ENCODE results near the gene CDC14A. TPM values are rescaled to one million over a fixed set of nuclear protein-coding genes. Genes with fewer than 3 reads are reported as not detected.

CDC14A gene
- total and polyA plus RNA-seq, 2 of the 8 experiments (the other 6 are each of a cell fraction or from before 2014, with no cell fraction given): 3.2 to 8.9 TPM

GRCh38 chr1:100354971-100355394 is 2.7 kb downstream of the CDC14A start:
- no peak overlapping the region for H4K8ac ChIP-seq (ENCODE audit: extremely low read depth, insufficient read depth, low read length)
- ChIA-PET CTCF (ENCODE audit: partially characterized antibody) (interaction anchor here (0.6 to 1.5 kb wide), 4 partner anchors 14 to 105 kb away, joined by 3 to 4 read pairs (median 4); no protein-coding TSS in a partner anchor), POLR2A (ENCODE audit: partially characterized antibody) (interaction anchor here (1.2 to 4.4 kb wide), 3 partner anchors 8 to 89 kb away, joined by 3 to 33 read pairs (median 17); partner anchors contain the start of gene RTCA)
- peaks cover 0 to 55% of the 10 kb centered on the region in 2 experiments; a peak in 3 of 4 replicates for H3K79me2 ChIP-seq (ENCODE audit: control insufficient read depth in 1 of 2, insufficient read depth in 2 of 2, low read length in 2 of 2)
- no peak overlapping the region for H2AK5ac ChIP-seq (ENCODE audit: low read depth, low read length)
- DNase-seq (ENCODE audit: low read depth in 1 of 2, low spot score in 2 of 2): no peak
- FAIRE-seq: peak; percentile 36
- no peak overlapping the region for H3K18ac ChIP-seq (ENCODE audit: extremely low read depth, low read length)
- no peak overlapping the region for H4K91ac ChIP-seq (replicated peaks; ENCODE audit: insufficient read length, low read length)
- H3K56ac ChIP-seq (replicated peaks; ENCODE audit: insufficient read length, low read depth, low read length): no peak overlapping the region
- no peaks in the 10 kb centered on the region for H3K9me3 ChIP-seq (ENCODE audit: insufficient read depth in 2 of 2, low read depth in 1 of 2, low read length in 1 of 2)
- H4K20me1 ChIP-seq (replicated peaks in 1 of 2; ENCODE audit: control insufficient read depth in 1 of 2, insufficient read depth in 2 of 2, low read length in 2 of 2): peaks cover 4% of the 10 kb centered on the region in 2 experiments
- H3K9ac ChIP-seq (replicated peaks in 1 of 4; ENCODE audit: extremely low read depth in 1 of 4, low read depth in 3 of 4, low read length in 3 of 4): no peak overlapping the region
- no peak overlapping the region for H2BK15ac ChIP-seq (ENCODE audit: low read length)
- peak overlapping the region in 1 of 4 experiments; percentile 81; a peak in 1 of 8 replicates for H3K4me3 ChIP-seq (ENCODE audit: extremely low read depth in 1 of 4, insufficient read depth in 2 of 4, low read depth in 3 of 4, low read length in 4 of 4)
- no peak overlapping the region for H2BK20ac ChIP-seq (ENCODE audit: low read length)
- H2BK12ac ChIP-seq (ENCODE audit: low read depth, low read length): no peak overlapping the region
- H3K4me2 ChIP-seq (ENCODE audit: insufficient read depth in 1 of 2, low read depth in 2 of 2, low read length in 2 of 2): peak overlapping the region; percentile 32 to 36
- peaks cover 0 to 3% (median 0%) of the 10 kb centered on the region in 4 experiments; a peak in 1 of 8 replicates for H3K36me3 ChIP-seq (ENCODE audit: control insufficient read depth in 2 of 4, insufficient read depth in 4 of 4, low read length in 3 of 4)
- H2AFZ ChIP-seq (ENCODE audit: low read length): no peak overlapping the region
- H3K27ac ChIP-seq (ENCODE audit: low read depth, low read length): no peak overlapping the region
- H3K4ac ChIP-seq (replicated peaks; ENCODE audit: insufficient read length, low read depth, low read length): no peak overlapping the region
- WGBS, 2 experiments (ENCODE audit: extremely low coverage in 1 of 2, insufficient coverage in 1 of 2, insufficient read length in 1 of 2, insufficient replicate concordance in 2 of 2, low coverage in 1 of 2, low lambda C conversion rate in 2 of 2, missing lambda C conversion rate in 1 of 2): 83% methylated on average over 2 of the region's 2 CpGs; no CpG with 5 or more reads in 1 of the 2 experiments
- H2BK5ac ChIP-seq (ENCODE audit: low read depth, low read length): no peak overlapping the region
- H3K4me1 ChIP-seq (replicated peaks in 1 of 4; ENCODE audit: control insufficient read depth in 3 of 4, insufficient read depth in 4 of 4, low read length in 3 of 4): peaks cover 0 to 7% (median 3%) of the 10 kb centered on the region in 4 experiments; a peak in 5 of 7 replicates
- no peak overlapping the region for H4K5ac ChIP-seq (ENCODE audit: insufficient read length, low read depth, low read length)
- no peaks in the 10 kb centered on the region for H3K27me3 ChIP-seq (replicated peaks in 1 of 4; ENCODE audit: control insufficient read depth in 3 of 4, extremely low read depth in 1 of 4, insufficient read depth in 3 of 4, low read length in 3 of 4)
- H3K23me2 ChIP-seq (ENCODE audit: low read depth, low read length): peaks cover 4% of the 10 kb centered on the region; the same call in 1 of the 2 replicates
- H3K14ac ChIP-seq (ENCODE audit: insufficient read length): no peak overlapping the region
- H2BK120ac ChIP-seq (replicated peaks; ENCODE audit: low read depth, low read length): no peak overlapping the region
- no peak overlapping the region for H3K23ac ChIP-seq (ENCODE audit: insufficient read length)
- H3K79me1 ChIP-seq (ENCODE audit: low read depth, low read length): 0 out of 2 replicates have a peak, but pooled peaks cover 3% of the 10 kb centered on the region
- no peak for TF ChIP-seq JUND (IDR thresholded peaks at IDR 0.05; ENCODE audit: low read length)
- no peak; the same call in 1 of the 2 replicates for TF ChIP-seq SIX5 (IDR thresholded peaks at IDR 0.05; ENCODE audit: low read depth, low read length)
- TF ChIP-seq TAF1 (IDR thresholded peaks at IDR 0.05; ENCODE audit: low read depth, low read length): no peak
- no peak for TF ChIP-seq SIRT6 (IDR thresholded peaks at IDR 0.05; ENCODE audit: low read length)
- TF ChIP-seq RFX5 (IDR thresholded peaks at IDR 0.05; ENCODE audit: borderline replicate concordance, low read depth, low read length): no peak
- TF ChIP-seq SRF (IDR thresholded peaks at IDR 0.05; ENCODE audit: low read depth, low read length): no peak
- no peak for TF ChIP-seq SP2 (IDR thresholded peaks at IDR 0.05; ENCODE audit: low read length)
- TF ChIP-seq SIN3A (conservative IDR thresholded peaks at IDR 0.05 in 1 of 2, IDR thresholded peaks at IDR 0.05 in 1 of 2; ENCODE audit: low read depth in 1 of 2, low read length in 2 of 2): no peak
- no peak for TF ChIP-seq SAP30 (IDR thresholded peaks at IDR 0.05; ENCODE audit: insufficient read depth, insufficient replicate concordance, low read length)
- TF ChIP-seq HDAC2 (IDR thresholded peaks at IDR 0.05; ENCODE audit: borderline replicate concordance in 1 of 2, low read depth in 2 of 2, low read length in 2 of 2): no peak
- no peak for TF ChIP-seq PHF8 (conservative IDR thresholded peaks at IDR 0.05; ENCODE audit: low read depth, low read length)
- TF ChIP-seq RAD21 (IDR thresholded peaks at IDR 0.05 in 1 of 2, conservative IDR thresholded peaks at IDR 0.05 in 1 of 2; ENCODE audit: low read depth in 2 of 2, low read length in 2 of 2): no peak
- no peak for TF ChIP-seq EZH2 (IDR thresholded peaks at IDR 0.05; ENCODE audit: low read depth, low read length, severe bottlenecking)

All from H1 (cell line).